Effector CD8-positive, alpha-beta T cell (primary cell): ENCODE results near the gene DUS2.

Experiments
- DNase-seq: peaks from one replicate; lab custom pipeline; 2025; lab: John Stamatoyannopoulos, UW

Gene DUS2

DNA sequence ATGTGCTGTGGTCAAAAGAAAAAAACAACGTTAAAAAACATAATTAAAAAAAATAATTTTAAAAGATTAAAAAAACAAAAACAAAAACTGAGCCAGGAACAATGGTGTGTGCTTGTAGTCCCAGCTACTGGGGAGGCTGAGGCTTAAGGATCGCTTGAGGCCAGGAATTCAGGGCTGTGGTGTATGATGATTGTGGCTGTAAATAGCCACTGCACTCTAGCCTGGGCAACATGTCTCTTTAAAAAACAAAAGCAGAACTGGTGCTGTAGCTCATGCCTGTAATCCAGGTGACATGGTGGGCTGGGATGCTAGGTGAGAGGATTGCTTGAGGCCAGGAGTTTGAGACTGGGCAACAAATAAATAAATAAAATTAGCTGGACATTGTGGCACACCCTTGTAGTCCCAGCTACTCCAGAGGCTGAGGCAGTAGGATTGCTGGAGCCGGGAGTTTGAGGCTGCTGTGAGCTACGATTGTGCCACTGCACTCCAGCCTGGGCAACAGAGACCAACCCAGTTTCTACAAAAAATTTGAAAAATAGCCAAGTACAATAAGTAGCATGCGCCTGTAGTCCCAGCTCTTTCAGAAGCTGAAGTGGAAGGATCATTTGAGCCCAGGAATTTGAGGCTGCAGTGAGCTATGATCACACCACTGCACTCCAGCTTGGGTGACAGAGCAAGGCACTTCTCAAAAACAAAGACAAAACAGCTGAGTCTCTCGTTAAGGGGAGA is 105.7 kb downstream of the DUS2 start:
- DNase-seq: no peak
